Gastrocnemius medialis (tissue), 4 donors: ENCODE data around the gene FANCC.

Experiments used
- CTCF ChIP-seq, 5 experiments: fragments of 450-650 bp in 3 of 5; fragments of 200-600 bp in 2 of 5; sonication (generic) in 2 of 5; IDR thresholded peaks in 4 of 5; conservative IDR thresholded peaks in 1 of 5; 1 replicate in 4 of 5; 2 replicates in 1 of 5; pipeline ENCODE4 v1.5.1; 2016 to 2019; ENCODE audit warnings: antibody characterized with exemption in 5 of 5, mild to moderate bottlenecking in 3 of 5, moderate library complexity in 3 of 5
- POLR2A ChIP-seq, 2 donors: fragments of 450-650 bp; IDR thresholded peaks; one replicate each; pipeline ENCODE4 v1.6.1; 2017; ENCODE audit warnings: antibody characterized with exemption in 2 of 2, mild to moderate bottlenecking in 2 of 2, moderate library complexity in 2 of 2

GRCh38 chr9:95239071-95239470 is 78.4 kb downstream of the FANCC start:
- TF ChIP-seq CTCF (IDR thresholded peaks at IDR 0.05 in 4 of 5, conservative IDR thresholded peaks at IDR 0.05 in 1 of 5) (no peak), POLR2A (IDR thresholded peaks at IDR 0.05) (no peak)
